Neural crest cell (in vitro differentiated cells): ENCODE measurements around the gene EXOC6. TPM values are rescaled to one million over a fixed set of nuclear protein-coding genes. Genes with fewer than 3 reads are reported as not detected.
"Not testable (repeated sequence)": the region's sequence is repeated elsewhere in the genome, so short reads cannot be mapped to it uniquely, and the experiment has no call there.

Experiments used
- DNase-seq: peaks from one replicate; pipeline ENCODE4 v3.0.0; 2021; ENCODE audit warnings: low read depth, mixed read lengths, low spot score
- H3K27ac Mint-ChIP-seq: one replicate; pipeline ENCODE4 v1.8.0; 2021; ENCODE audit warnings: mild to moderate bottlenecking, mixed read lengths; ENCODE audit not compliant: unreplicated experiment
- H3K27me3 Mint-ChIP-seq: 2 replicates; pipeline ENCODE4 v1.8.0; 2021; ENCODE audit warnings: low read depth, mild to moderate bottlenecking, mixed read lengths
- H3K36me3 Mint-ChIP-seq: 2 replicates; pipeline ENCODE4 v1.8.0; 2021; ENCODE audit warnings: low read depth, mild to moderate bottlenecking, mixed read lengths
- H3K4me1 Mint-ChIP-seq: 2 replicates; pipeline ENCODE4 v1.8.0; 2021; ENCODE audit warnings: mixed read lengths
- H3K4me3 Mint-ChIP-seq: one replicate; pipeline ENCODE4 v1.8.0; 2021; ENCODE audit warnings: mild to moderate bottlenecking, mixed read lengths
- H3K9me3 Mint-ChIP-seq: 2 replicates; pipeline ENCODE4 v1.8.0; 2021; ENCODE audit warnings: mixed read lengths
- total RNA-seq: library from RNA; stranded (reverse); gene quantifications from 2 replicates; pipeline ENCODE4 v1.2.1, GENCODE V29; 2021
- TF ChIP-seq, protein P1 (sequence below): fragments of 200-600 bp; sonication (generic); conservative IDR thresholded peaks from 2 replicates; pipeline ENCODE4 v1.5.0; 2021; ENCODE audit warnings: antibody characterized with exemption, mild to moderate bottlenecking

EXOC6 gene
- total RNA-seq, 1 donor from 2014 or later, result 17.2 TPM

DNA sequence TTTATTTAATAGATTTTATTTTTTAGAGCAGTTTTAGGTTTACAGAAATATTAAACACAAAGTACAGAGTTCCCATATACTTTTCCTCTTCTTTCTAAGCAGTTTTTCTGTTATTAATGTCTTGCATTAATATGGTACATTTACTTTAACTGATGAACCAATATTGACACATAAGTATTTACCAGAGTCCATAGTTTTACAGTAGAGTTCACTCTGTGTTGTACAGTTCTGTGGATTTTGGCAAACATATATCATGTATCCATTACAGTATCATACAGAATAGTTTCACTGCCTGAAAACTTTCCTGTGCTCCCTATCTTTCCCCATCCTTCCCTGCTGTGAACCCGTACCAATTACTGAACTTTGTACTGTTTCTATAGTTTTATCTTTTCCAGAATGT lies 55.3 kb downstream of the EXOC6 start:
- no peak overlapping the region for H3K27ac Mint-ChIP-seq
- no peak overlapping the region for H3K4me3 Mint-ChIP-seq
- no peaks in the 10 kb centered on the region for H3K4me1 Mint-ChIP-seq
- H3K36me3 Mint-ChIP-seq, result peaks cover 8% of the 10 kb centered on the region
- no peak for DNase-seq
- no peaks in the 10 kb centered on the region for H3K27me3 Mint-ChIP-seq
- no peaks in the 10 kb centered on the region for H3K9me3 Mint-ChIP-seq
- TF ChIP-seq, protein P1, sequence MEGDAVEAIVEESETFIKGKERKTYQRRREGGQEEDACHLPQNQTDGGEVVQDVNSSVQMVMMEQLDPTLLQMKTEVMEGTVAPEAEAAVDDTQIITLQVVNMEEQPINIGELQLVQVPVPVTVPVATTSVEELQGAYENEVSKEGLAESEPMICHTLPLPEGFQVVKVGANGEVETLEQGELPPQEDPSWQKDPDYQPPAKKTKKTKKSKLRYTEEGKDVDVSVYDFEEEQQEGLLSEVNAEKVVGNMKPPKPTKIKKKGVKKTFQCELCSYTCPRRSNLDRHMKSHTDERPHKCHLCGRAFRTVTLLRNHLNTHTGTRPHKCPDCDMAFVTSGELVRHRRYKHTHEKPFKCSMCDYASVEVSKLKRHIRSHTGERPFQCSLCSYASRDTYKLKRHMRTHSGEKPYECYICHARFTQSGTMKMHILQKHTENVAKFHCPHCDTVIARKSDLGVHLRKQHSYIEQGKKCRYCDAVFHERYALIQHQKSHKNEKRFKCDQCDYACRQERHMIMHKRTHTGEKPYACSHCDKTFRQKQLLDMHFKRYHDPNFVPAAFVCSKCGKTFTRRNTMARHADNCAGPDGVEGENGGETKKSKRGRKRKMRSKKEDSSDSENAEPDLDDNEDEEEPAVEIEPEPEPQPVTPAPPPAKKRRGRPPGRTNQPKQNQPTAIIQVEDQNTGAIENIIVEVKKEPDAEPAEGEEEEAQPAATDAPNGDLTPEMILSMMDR, result no peak

- no peaks in the 10 kb centered on the region for H3K4me1 Mint-ChIP-seq
- H3K27ac Mint-ChIP-seq, result no peak overlapping the region
Observed at GRCh38 chr10:92907280-92907679, 59.0 kb downstream of the EXOC6 start.

DNA sequence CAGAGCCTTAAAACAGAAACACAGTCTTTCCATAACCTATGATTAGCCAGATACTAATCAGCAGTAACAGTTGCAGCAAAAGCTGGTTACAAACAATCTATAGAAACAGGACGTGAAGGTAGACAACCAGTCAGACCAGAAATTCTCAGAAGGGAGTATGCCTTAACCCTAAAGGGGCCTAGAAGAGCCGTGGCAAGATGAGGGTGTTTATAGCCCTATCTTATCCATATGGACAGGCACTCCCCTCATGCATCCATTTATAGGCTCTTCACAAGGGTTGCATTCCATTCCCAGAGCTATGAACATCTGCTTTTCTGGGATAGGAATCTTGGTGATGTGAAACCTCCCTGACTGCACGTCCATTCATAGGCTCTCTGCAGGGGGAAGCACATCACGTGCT lies 64.3 kb downstream of the EXOC6 start:
- H3K27ac Mint-ChIP-seq, H3K36me3 Mint-ChIP-seq, DNase-seq, H3K9me3 Mint-ChIP-seq, H3K4me3 Mint-ChIP-seq, H3K27me3 Mint-ChIP-seq: not testable (repeated sequence)
- H3K4me1 Mint-ChIP-seq, result peaks cover 12% of the 10 kb centered on the region

More at GRCh38 chr10:92907280-92907679, 59.0 kb downstream of the EXOC6 start:
- Mint-ChIP-seq H3K36me3 (peaks cover 9% of the 10 kb centered on the region), H3K9me3 (no peaks in the 10 kb centered on the region), H3K4me3 (no peak overlapping the region), H3K27me3 (no peaks in the 10 kb centered on the region)
- TF ChIP-seq, protein P1, result no peak
- no peak for DNase-seq

- Mint-ChIP-seq H3K27ac (no peak overlapping the region), H3K4me1 (peaks cover 12% of the 10 kb centered on the region), H3K9me3 (no peaks in the 10 kb centered on the region), H3K4me3 (no peak overlapping the region), H3K27me3 (no peaks in the 10 kb centered on the region), H3K36me3 (peaks cover 2% of the 10 kb centered on the region)
- TF ChIP-seq, protein P1, result no peak
- no peak for DNase-seq
Observed at GRCh38 chr10:92913973-92914372, 65.7 kb downstream of the EXOC6 start.

GRCh38 chr10:92914478-92915325 lies 66.4 kb downstream of the EXOC6 start:
- peak; percentile 54 for DNase-seq
- no peaks in the 10 kb centered on the region for H3K27me3 Mint-ChIP-seq
- TF ChIP-seq, protein P1, result peak; percentile 73
- peaks cover 12% of the 10 kb centered on the region for H3K4me1 Mint-ChIP-seq
- peaks cover 4% of the 10 kb centered on the region for H3K36me3 Mint-ChIP-seq
- no peak overlapping the region for H3K4me3 Mint-ChIP-seq
- H3K9me3 Mint-ChIP-seq, result no peaks in the 10 kb centered on the region
- no peak overlapping the region for H3K27ac Mint-ChIP-seq

GRCh38 chr10:92915892-92916291 lies 67.6 kb downstream of the EXOC6 start:
- Mint-ChIP-seq H3K36me3 (peaks cover 10% of the 10 kb centered on the region), H3K4me1 (peaks cover 12% of the 10 kb centered on the region), H3K27ac (no peak overlapping the region), H3K4me3 (no peak overlapping the region), H3K9me3 (peaks cover 2% of the 10 kb centered on the region), H3K27me3 (no peaks in the 10 kb centered on the region)
- TF ChIP-seq, protein P1, result no peak
- no peak for DNase-seq
